AG04450 (cell line): Measurements from ENCODE around the gene FAIM2. TPM values are rescaled to one million over a fixed set of nuclear protein-coding genes. Genes with fewer than 3 reads are reported as not detected.

Source experiments
- CTCF ChIA-PET: fragments of 300-600, 350-600 bp; formaldehyde crosslinking; extraction: SDS; loops from one replicate; lab custom pipeline; 2022; ENCODE audit warnings: antibody characterized with exemption, inconsistent platforms; lab: Charles Lee
- POLR2A ChIA-PET: fragments of 350-600 bp; formaldehyde crosslinking; extraction: SDS; loops from one replicate; lab custom pipeline; 2021; ENCODE audit warnings: antibody characterized with exemption, inconsistent platforms; lab: Yijun Ruan, JAX
- DNase-seq: peaks from one replicate; pipeline ENCODE4 v3.0.0-alpha.2; 2011; ENCODE audit warnings: low read depth, low spot score
- H3K27ac ChIP-seq: one replicate; pipeline ENCODE4 v1.5.1; 2012; ENCODE audit warnings: low read depth, low read length, control low read depth
- H3K27me3 ChIP-seq: one replicate; pipeline ENCODE4 v1.6.0; 2012; ENCODE audit warnings: low read length; ENCODE audit not compliant: control insufficient read depth, insufficient read depth
- H3K4me3 ChIP-seq: 2 replicates; pipeline ENCODE4 v1.5.1; 2011; ENCODE audit warnings: mild to moderate bottlenecking, low read depth, low read length, control low read depth
- H3K9me3 ChIP-seq: 2 replicates; pipeline ENCODE4 v1.5.1; 2012; ENCODE audit warnings: low read length; ENCODE audit not compliant: control insufficient read depth, insufficient read depth
- polyA plus RNA-seq: library from polyadenylated mRNA; depleted of rRNA; stranded (reverse); fragments of >200 nt; gene quantifications from 2 replicates; pipeline ENCODE4 v1.2.3, GENCODE V29; 2011
- TF ChIP-seq, protein P1 (sequence below): IDR thresholded peaks from 2 replicates; pipeline ENCODE4 v1.5.1; 2011; ENCODE audit warnings: low read depth, low read length, control low read depth, inconsistent platforms

Gene FAIM2
- polyA plus RNA-seq, 1 experiment, result 5.9 TPM

DNA sequence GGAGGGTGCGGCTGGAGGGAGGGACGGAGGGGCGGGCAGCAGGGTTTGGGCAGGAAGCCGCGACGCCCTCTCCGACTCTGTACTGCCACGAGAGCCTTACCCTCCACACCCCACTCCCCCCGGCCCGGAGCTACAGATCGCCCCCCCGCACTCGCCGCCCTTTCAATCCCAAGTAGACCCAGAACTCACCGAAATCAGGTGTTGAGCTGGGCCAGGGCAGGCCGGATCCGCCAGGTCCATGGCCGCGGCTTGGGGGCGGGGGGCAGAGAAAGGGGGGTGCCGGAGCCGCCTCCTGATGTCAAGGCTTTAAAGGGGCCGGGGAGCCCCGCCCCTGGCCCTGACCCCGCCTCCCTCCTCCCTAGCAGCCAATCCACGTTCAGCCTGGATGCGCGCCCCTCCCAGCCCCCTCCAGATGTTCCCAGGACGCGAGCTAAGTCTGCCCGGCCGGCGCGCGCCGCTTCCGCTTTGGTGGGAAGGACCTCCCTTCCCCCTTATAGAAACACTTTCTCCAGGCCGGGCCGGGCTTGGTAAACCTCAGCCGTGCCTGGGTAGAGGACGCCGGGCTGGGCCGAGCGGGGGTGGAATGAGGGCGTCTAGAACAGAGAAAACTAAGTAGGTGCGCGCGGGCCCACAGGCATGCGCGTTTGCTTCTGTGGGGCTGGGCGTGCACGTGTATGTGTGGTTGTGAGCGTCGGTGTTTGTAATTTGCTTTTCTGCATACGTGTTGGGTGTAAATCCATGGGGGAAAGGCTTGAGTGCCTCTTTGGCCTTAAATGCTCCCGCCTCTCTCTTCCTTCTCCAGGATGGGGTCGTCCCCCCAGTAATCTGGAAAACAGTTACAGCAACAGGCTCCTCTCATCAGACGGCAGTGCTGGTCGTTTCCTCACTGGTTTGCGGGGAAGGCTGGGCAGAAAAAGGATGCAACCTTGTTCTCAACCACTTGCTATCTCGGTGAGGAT, 75.3 kb downstream of the FAIM2 start, which contains the start of gene NCKAP5L:
Gene NCKAP5L, minus strand, starts transcription at position 281 of the 959 bp plus-strand sequence. CDS start 24,369 bp downstream, outside the sequence.
- Histone ChIP-seq H3K27me3 (no peaks in the 10 kb centered on the region), H3K27ac (peak within 1 kb of the TSS; percentile 90), H3K9me3 (no peaks in the 10 kb centered on the region; the same call in 1 of the 2 replicates), H3K4me3 (peak within 1 kb of the TSS; percentile 86)
- ChIA-PET CTCF (interaction anchor here (0.6 to 3.1 kb wide), 4 partner anchors 7 to 87 kb away, joined by 3 to 11 read pairs (median 4); partner anchors contain the start of gene TMBIM6), POLR2A (interaction anchor here (0.5 to 2.5 kb wide), 16 partner anchors 11 to 681 kb away, joined by 3 to 23 read pairs (median 6); partner anchors contain the start of genes BCDIN3D and TMBIM6)
- DNase-seq, result peak; percentile 96
- TF ChIP-seq, protein P1, sequence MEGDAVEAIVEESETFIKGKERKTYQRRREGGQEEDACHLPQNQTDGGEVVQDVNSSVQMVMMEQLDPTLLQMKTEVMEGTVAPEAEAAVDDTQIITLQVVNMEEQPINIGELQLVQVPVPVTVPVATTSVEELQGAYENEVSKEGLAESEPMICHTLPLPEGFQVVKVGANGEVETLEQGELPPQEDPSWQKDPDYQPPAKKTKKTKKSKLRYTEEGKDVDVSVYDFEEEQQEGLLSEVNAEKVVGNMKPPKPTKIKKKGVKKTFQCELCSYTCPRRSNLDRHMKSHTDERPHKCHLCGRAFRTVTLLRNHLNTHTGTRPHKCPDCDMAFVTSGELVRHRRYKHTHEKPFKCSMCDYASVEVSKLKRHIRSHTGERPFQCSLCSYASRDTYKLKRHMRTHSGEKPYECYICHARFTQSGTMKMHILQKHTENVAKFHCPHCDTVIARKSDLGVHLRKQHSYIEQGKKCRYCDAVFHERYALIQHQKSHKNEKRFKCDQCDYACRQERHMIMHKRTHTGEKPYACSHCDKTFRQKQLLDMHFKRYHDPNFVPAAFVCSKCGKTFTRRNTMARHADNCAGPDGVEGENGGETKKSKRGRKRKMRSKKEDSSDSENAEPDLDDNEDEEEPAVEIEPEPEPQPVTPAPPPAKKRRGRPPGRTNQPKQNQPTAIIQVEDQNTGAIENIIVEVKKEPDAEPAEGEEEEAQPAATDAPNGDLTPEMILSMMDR, result no peak

DNA sequence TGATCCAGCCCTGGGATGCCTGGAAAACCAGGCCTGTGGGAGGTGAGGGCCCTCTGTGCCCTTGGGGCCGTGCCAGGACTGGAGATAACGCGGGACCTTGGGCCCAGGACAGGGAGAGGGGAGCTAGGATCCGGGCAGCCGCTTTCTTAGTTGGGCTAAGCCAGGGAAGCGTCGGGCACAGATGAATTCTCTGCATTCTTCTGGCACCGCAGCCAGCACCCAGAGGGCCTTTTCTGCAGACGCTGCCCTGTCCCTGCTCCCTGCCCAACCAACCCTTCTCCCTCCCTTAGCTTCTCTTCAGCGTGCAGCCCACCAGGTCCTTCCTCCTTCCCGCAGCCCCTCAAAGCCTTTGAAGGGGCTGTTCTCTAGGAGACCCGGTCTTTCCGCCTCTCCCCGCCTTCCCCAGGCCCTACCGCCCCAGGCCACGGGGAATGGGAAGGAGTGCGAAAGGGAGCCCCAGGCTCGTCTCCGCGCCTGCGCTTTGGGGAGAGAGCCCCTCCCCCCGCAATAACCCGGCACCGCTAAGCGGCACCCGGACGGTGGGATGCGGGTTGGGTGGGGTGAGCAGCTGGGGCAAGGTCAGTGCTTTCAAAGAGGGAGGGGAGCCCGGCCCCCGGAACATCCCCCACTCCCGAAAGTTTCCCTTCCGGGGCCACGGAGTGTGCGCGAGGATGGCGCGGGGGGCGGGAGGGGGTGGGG, 76.2 kb downstream of the FAIM2 start:
- DNase-seq, result no peak
- TF ChIP-seq, protein P1, result no peak
- H3K4me3 ChIP-seq, result peak overlapping the region; percentile 86
- no peaks in the 10 kb centered on the region; the same call in 1 of the 2 replicates for H3K9me3 ChIP-seq
- no peaks in the 10 kb centered on the region for H3K27me3 ChIP-seq
- ChIA-PET POLR2A (interaction anchor here (0.5 to 2.5 kb wide), 10 partner anchors 12 to 223 kb away, joined by 3 to 23 read pairs (median 7); partner anchors contain the start of genes BCDIN3D and TMBIM6), CTCF (interaction anchor here (0.8 to 3.1 kb wide), 4 partner anchors 11 to 117 kb away, joined by 3 to 11 read pairs (median 4); partner anchors contain the start of gene TMBIM6)
- peak overlapping the region; percentile 68 for H3K27ac ChIP-seq

DNA sequence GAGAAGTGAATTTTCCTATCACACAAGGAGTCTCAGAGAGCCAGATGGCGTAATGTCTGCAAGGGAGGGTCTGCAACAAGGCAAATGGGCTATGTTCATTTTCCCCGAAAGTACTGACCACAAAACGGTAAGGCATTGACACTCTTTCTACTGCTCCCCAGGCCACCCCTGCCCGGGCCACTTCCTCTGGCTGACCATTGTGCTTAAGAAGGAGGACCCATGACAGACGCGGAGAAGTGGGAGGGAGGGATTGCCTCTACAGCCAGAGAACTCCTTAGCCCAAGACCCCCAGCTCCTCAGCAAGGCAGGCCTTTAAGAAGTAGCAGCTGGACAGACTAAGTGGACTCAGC, 76.7 kb downstream of the FAIM2 start:
- Histone ChIP-seq H3K4me3 (peak overlapping the region; percentile 86), H3K9me3 (no peaks in the 10 kb centered on the region; the same call in 1 of the 2 replicates), H3K27me3 (no peaks in the 10 kb centered on the region), H3K27ac (peak overlapping the region; percentile 68)
- ChIA-PET CTCF (interaction anchor here (1.3 to 2.7 kb wide), 4 partner anchors 12 to 118 kb away, joined by 4 to 8 read pairs (median 6); no protein-coding TSS in a partner anchor), POLR2A (interaction anchor here (0.8 to 2.5 kb wide), 5 partner anchors 16 to 86 kb away, joined by 3 to 23 read pairs (median 6); partner anchors contain the start of genes BCDIN3D and TMBIM6)
- no peak for DNase-seq
- TF ChIP-seq, protein P1, result no peak

DNA sequence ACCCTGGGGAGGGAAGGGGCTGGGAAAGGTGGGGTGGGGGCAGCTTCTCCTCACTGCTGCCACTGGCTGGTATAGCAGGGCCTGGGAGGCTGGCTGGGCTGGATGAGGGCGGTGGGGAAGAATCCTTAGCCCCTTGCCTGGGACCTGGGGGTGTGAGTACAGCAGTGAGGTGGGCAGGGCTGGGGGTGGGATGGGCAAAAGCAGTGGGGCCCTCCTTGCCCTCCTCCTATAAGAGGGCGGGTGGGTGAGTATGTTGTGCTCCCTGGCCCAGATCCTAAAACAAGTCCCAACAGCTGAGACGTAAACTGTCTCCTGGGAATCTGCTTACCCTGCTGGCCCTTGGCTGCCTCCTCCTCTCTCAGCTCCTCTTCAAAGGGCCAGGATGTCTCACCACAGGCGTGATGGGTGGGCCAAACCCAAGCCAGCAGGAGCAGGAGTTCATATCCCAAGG, 77.7 kb downstream of the FAIM2 start:
- Histone ChIP-seq H3K4me3 (peak overlapping the region; percentile 86), H3K27ac (peak overlapping the region; percentile 80), H3K27me3 (no peaks in the 10 kb centered on the region), H3K9me3 (no peaks in the 10 kb centered on the region; the same call in 1 of the 2 replicates)
- ChIA-PET CTCF (interaction anchor here (0.5 to 2.7 kb wide), 5 partner anchors 13 to 566 kb away, joined by 3 to 8 read pairs (median 5); no protein-coding TSS in a partner anchor), POLR2A (interaction anchor here (0.7 to 2.0 kb wide), 2 partner anchors 85 to 106 kb away, joined by 3 to 6 read pairs; partner anchors contain the start of gene TMBIM6)
- TF ChIP-seq, protein P1, result no peak
- DNase-seq, result no peak
